Osteoblast (primary cell): Measurements from ENCODE around the gene ATP2B2. TPM values are rescaled to one million over a fixed set of nuclear protein-coding genes. Genes with fewer than 3 reads are reported as not detected.

ENCODE experiments used
- DNase-seq: peaks from one replicate; pipeline ENCODE4 v3.0.0; 2011; ENCODE audit warnings: low spot score, mixed read lengths; ENCODE audit not compliant: insufficient read length; ENCODE audit errors: missing footprints
- H2AFZ ChIP-seq: 2 replicates; pipeline ENCODE4 v1.6.0; 2011; ENCODE audit warnings: mild to moderate bottlenecking, low read length
- H3K27ac ChIP-seq: 2 replicates; pipeline ENCODE4 v1.5.1; 2011; ENCODE audit warnings: mild to moderate bottlenecking, low read depth, low read length, moderate library complexity
- H3K27me3 ChIP-seq: 2 replicates; pipeline ENCODE4 v1.6.0; 2012; ENCODE audit warnings: mild to moderate bottlenecking, control low read depth, inconsistent platforms, low read length, moderate library complexity; ENCODE audit not compliant: insufficient read depth
- H3K36me3 ChIP-seq: 2 replicates; pipeline ENCODE4 v1.5.1; 2011; ENCODE audit warnings: mild to moderate bottlenecking, low read length, control low read depth, moderate library complexity; ENCODE audit not compliant: insufficient read depth
- H3K4me1 ChIP-seq: 2 replicates; pipeline ENCODE4 v1.5.1; 2011; ENCODE audit warnings: mild to moderate bottlenecking, low read length, control low read depth, moderate library complexity; ENCODE audit not compliant: insufficient read depth
- H3K4me2 ChIP-seq: 2 replicates; pipeline ENCODE4 v1.6.0; 2011; ENCODE audit warnings: mild to moderate bottlenecking, low read length; ENCODE audit not compliant: insufficient read depth
- H3K4me3 ChIP-seq: fragments of 200-600 bp; sonication (generic); 3 replicates; pipeline ENCODE4 v1.5.1; 2012; ENCODE audit warnings: mild to moderate bottlenecking, low read length, inconsistent platforms; ENCODE audit not compliant: insufficient read depth
- H3K79me2 ChIP-seq: 2 replicates; pipeline ENCODE4 v1.6.0; 2012; ENCODE audit warnings: mild to moderate bottlenecking, low read length, control low read depth, inconsistent platforms; ENCODE audit not compliant: insufficient read depth
- H3K9me3 ChIP-seq: 2 replicates; pipeline ENCODE4 v1.5.1; 2011; ENCODE audit warnings: low read depth, low read length, control low read depth
- H4K20me1 ChIP-seq: 2 replicates; pipeline ENCODE4 v1.6.0; 2012; ENCODE audit warnings: mild to moderate bottlenecking, low read length, control low read depth; ENCODE audit not compliant: insufficient read depth
- CTCF ChIP-seq: IDR thresholded peaks from 2 replicates; pipeline ENCODE4 v1.5.1; 2011; ENCODE audit warnings: mild to moderate bottlenecking, low read depth, low read length, moderate library complexity; ENCODE audit errors: extremely low read depth
- total RNA-seq: library from RNA; depleted of rRNA; stranded (reverse); fragments of >200 nt; gene quantifications from 2 replicates; pipeline ENCODE4 v1.2.3, GENCODE V29; 2012

Gene ATP2B2
- total RNA-seq, 1 donor = not detected

GRCh38 chr3:10413041-10413440 lies 92.3 kb downstream of the ATP2B2 start:
- no peak overlapping the region for H3K4me2 ChIP-seq
- no peaks in the 10 kb centered on the region for H3K9me3 ChIP-seq
- H3K79me2 ChIP-seq = no peaks in the 10 kb centered on the region
- H3K4me1 ChIP-seq = no peaks in the 10 kb centered on the region
- H3K27me3 ChIP-seq = peaks cover 12% of the 10 kb centered on the region
- H3K36me3 ChIP-seq = no peaks in the 10 kb centered on the region
- H3K27ac ChIP-seq = no peak overlapping the region
- no peaks in the 10 kb centered on the region for H4K20me1 ChIP-seq
- no peak for TF ChIP-seq CTCF
- no peak for DNase-seq
- H2AFZ ChIP-seq = no peak overlapping the region
- H3K4me3 ChIP-seq = no peak overlapping the region

- H3K79me2 ChIP-seq = no peaks in the 10 kb centered on the region
- H3K4me2 ChIP-seq = no peak overlapping the region
- no peaks in the 10 kb centered on the region for H3K9me3 ChIP-seq
- H2AFZ ChIP-seq = no peak overlapping the region
- TF ChIP-seq CTCF = no peak
- no peaks in the 10 kb centered on the region for H4K20me1 ChIP-seq
- H3K36me3 ChIP-seq = no peaks in the 10 kb centered on the region
- H3K4me1 ChIP-seq = no peaks in the 10 kb centered on the region
- peak; percentile 18 for DNase-seq
- H3K27ac ChIP-seq = no peak overlapping the region
- H3K27me3 ChIP-seq = peaks cover 7% of the 10 kb centered on the region
- H3K4me3 ChIP-seq = no peak overlapping the region
These were observed 93.6 kb downstream of the ATP2B2 start for GRCh38 chr3:10411598-10412332.

- no peaks in the 10 kb centered on the region for H3K79me2 ChIP-seq
- H3K4me1 ChIP-seq = no peaks in the 10 kb centered on the region
- H2AFZ ChIP-seq = no peak overlapping the region
- H4K20me1 ChIP-seq = no peaks in the 10 kb centered on the region
- no peaks in the 10 kb centered on the region for H3K27me3 ChIP-seq
- no peak overlapping the region for H3K4me3 ChIP-seq
- no peaks in the 10 kb centered on the region for H3K36me3 ChIP-seq
- peak; percentile 15 for DNase-seq
- no peak for TF ChIP-seq CTCF
- no peak overlapping the region for H3K4me2 ChIP-seq
- H3K27ac ChIP-seq = no peak overlapping the region
- H3K9me3 ChIP-seq = no peaks in the 10 kb centered on the region
These were observed 94.9 kb downstream of the ATP2B2 start for GRCh38 chr3:10410383-10411002.

GRCh38 chr3:10408680-10409079 lies 96.7 kb downstream of the ATP2B2 start:
- Histone ChIP-seq H3K4me3 (no peak overlapping the region), H2AFZ (no peak overlapping the region), H3K9me3 (no peaks in the 10 kb centered on the region), H3K4me2 (no peak overlapping the region), H3K36me3 (no peaks in the 10 kb centered on the region), H3K27me3 (no peaks in the 10 kb centered on the region), H3K4me1 (no peaks in the 10 kb centered on the region), H4K20me1 (no peaks in the 10 kb centered on the region), H3K27ac (no peak overlapping the region), H3K79me2 (no peaks in the 10 kb centered on the region)
- no peak for TF ChIP-seq CTCF
- DNase-seq = no peak
